Retinal pigment epithelial cell (primary cell): ENCODE results near the gene SETD7.

Experiments used
- DNase-seq: peaks from one replicate; pipeline ENCODE4 v3.0.0-alpha.2; 2010; ENCODE audit warnings: low read depth
- H3K4me3 ChIP-seq: 2 replicates; pipeline ENCODE4 v1.5.1; 2011; ENCODE audit warnings: mild to moderate bottlenecking, low read length, control low read depth, moderate library complexity
- CTCF ChIP-seq: conservative IDR thresholded peaks from 2 replicates; pipeline ENCODE4 v1.5.1; 2011; ENCODE audit warnings: low read depth, low read length, control low read depth, inconsistent platforms

The SETD7 gene

GRCh38 chr4:139599076-139599475 is 43.1 kb upstream of the SETD7 start:
- no peak for TF ChIP-seq CTCF
- no peak for DNase-seq
- no peak overlapping the region for H3K4me3 ChIP-seq

GRCh38 chr4:139596684-139597279 is 40.8 kb upstream of the SETD7 start:
- no peak overlapping the region for H3K4me3 ChIP-seq
- no peak for TF ChIP-seq CTCF
- no peak for DNase-seq

- DNase-seq: no peak
- H3K4me3 ChIP-seq: no peak overlapping the region
- no peak for TF ChIP-seq CTCF
Observed at GRCh38 chr4:139596034-139596683, 40.1 kb upstream of the SETD7 start.

- TF ChIP-seq CTCF: no peak
- no peak for DNase-seq
- no peak overlapping the region for H3K4me3 ChIP-seq
Observed at GRCh38 chr4:139594591-139595185, 38.7 kb upstream of the SETD7 start.

GRCh38 chr4:139593091-139593564 is 37.1 kb upstream of the SETD7 start:
- DNase-seq: no peak
- TF ChIP-seq CTCF: no peak
- no peak overlapping the region for H3K4me3 ChIP-seq

- DNase-seq: no peak
- TF ChIP-seq CTCF: no peak
- no peak overlapping the region for H3K4me3 ChIP-seq
Observed at GRCh38 chr4:139589336-139590018, 33.5 kb upstream of the SETD7 start.
